Memory B cell (primary cell): ENCODE measurements around the gene THBS4.
"Not testable (repeated sequence)": the region's sequence is repeated elsewhere in the genome, so short reads cannot be mapped to it uniquely, and the experiment has no call there.

Experiments used
- ATAC-seq: fragments of 150-1000 bp; cut with Tn5 transposase; 2 replicates; pipeline ENCODE4 v1.10.0; 2021; ENCODE audit warnings: low read depth, mild to moderate bottlenecking, moderate library complexity
- DNase-seq, 2 donors: peaks; one replicate each; pipeline ENCODE4 v3.0.0; 2022; ENCODE audit warnings: low spot score in 2 of 2
- H3K27ac Mint-ChIP-seq: one replicate; pipeline ENCODE4 v1.8.0; 2022; ENCODE audit warnings: mild to moderate bottlenecking, moderate library complexity, mixed read lengths
- H3K27me3 Mint-ChIP-seq: one replicate; pipeline ENCODE4 v1.8.0; 2022; ENCODE audit warnings: mixed read lengths
- H3K36me3 Mint-ChIP-seq: one replicate; pipeline ENCODE4 v1.8.0; 2022; ENCODE audit warnings: mild to moderate bottlenecking, mixed read lengths
- H3K4me1 Mint-ChIP-seq: one replicate; pipeline ENCODE4 v1.8.0; 2022; ENCODE audit warnings: mixed read lengths
- H3K4me3 Mint-ChIP-seq: one replicate; pipeline ENCODE4 v1.8.0; 2022; ENCODE audit warnings: mild to moderate bottlenecking, moderate library complexity, mixed read lengths
- H3K9me3 Mint-ChIP-seq: one replicate; pipeline ENCODE4 v1.8.0; 2022; ENCODE audit warnings: mixed read lengths

THBS4 gene

DNA sequence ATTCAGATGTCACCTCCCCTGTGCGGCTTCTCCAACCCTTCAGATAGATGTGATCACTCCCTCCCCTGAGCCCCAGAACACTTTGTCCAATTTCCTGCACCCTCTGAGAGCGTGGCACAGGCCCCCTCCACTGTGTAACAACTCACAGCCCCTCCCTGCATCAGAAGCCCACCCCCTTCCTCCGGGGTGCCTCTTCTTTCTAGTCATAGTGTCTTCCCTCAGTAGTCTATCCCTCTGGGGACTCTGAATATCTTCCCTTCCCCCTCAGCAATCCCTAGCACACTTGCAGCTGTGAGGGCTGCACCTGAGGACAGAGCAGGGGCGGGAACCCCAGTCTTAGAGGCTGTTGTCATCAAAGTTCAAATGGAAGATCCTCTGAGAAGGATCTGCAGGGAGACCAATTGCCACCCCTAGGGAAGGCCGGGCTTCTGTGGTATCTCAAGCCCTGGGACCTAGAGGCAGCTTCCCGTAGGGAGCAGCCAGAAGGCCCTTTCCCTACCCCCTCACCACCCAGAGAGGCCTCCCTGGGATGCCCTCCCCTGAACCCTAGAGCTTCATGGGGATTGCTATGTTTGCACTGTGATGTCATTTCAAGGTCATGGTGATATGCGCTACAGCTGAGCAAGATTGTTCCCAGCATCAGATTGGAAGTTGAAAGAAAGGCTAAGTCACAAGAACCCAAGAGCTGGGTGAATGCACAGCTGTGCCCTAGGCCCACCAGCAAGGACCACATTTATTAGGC, 70.7 kb downstream of the THBS4 start:
- DNase-seq (no peak), ATAC-seq (no peak)
- H3K4me1 Mint-ChIP-seq, result peaks cover 7% of the 10 kb centered on the region
- H3K4me3 Mint-ChIP-seq, result no peak overlapping the region
- no peaks in the 10 kb centered on the region for H3K36me3 Mint-ChIP-seq
- H3K27ac Mint-ChIP-seq, result no peak overlapping the region
- H3K9me3 Mint-ChIP-seq, result no peaks in the 10 kb centered on the region
- peaks cover 6% of the 10 kb centered on the region for H3K27me3 Mint-ChIP-seq

DNA sequence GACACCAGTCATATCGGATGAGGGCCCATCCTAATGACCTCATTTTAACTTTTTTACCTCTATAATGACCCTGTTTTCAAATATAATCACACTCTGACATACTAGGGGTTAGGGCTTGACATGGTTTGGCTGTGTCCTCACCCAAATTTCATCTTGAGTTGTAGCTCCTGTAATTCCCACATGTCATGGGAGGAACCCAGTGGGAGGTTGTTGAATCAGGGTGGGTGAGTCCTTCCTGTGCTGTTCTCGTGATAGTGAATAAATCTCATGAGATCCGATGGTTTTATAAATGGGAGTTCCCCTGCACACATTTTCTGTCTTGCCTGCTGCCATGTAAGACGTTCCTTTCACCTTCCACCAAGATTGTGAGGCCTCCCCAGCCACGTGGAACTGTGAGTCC, 71.8 kb downstream of the THBS4 start:
- Mint-ChIP-seq H3K4me1 (peaks cover 7% of the 10 kb centered on the region), H3K9me3 (no peaks in the 10 kb centered on the region), H3K4me3 (no peak overlapping the region), H3K27ac (no peak overlapping the region), H3K36me3 (no peaks in the 10 kb centered on the region), H3K27me3 (peaks cover 6% of the 10 kb centered on the region)
- ATAC-seq (no peak), DNase-seq (no peak)

DNA sequence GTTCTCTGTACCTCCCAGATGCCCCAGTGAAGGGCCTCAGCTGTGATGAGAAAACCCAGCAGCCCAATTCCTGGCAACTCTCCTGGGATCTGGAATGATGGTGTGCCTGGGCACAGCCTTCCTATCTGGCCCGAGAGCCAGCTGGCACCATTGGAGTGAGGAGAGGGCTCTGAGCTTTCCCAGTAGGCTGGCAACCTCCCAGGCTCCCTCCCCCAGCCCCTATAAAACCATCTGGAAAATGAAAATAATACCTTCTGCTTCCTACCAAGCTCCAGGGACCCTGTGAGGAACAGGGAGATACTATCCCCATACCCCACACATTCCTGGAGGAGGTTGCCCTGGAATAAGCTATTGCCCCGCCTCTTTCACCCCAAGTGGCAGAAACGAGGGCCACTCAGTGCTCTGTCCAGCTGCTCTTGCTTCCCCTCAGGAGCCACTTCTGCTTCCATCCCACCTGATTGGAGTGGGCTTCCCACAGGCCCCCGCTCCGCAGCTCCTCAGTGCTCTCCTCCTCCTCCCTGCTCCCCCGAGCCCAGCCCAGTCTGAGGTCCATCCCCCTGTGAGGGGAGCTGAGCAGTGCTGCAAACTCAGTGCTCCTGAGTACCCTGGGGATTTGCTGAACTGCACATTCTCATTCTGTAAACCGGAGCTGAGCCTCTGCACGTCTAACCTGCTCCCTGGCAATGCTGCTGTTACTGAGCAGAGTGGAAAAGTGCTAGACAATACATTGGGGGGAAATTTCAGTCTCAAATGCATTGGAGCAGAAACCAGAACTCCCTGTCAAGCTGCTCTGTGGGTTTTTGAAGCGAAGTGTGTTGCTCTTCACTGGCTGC, 74.7 kb downstream of the THBS4 start:
- Mint-ChIP-seq H3K9me3 (peaks cover 6% of the 10 kb centered on the region), H3K36me3 (peaks cover 6% of the 10 kb centered on the region), H3K4me3 (no peak overlapping the region), H3K4me1 (peaks cover 7% of the 10 kb centered on the region), H3K27me3 (peaks cover 6% of the 10 kb centered on the region), H3K27ac (peak overlapping the region; percentile 60)
- no peak for ATAC-seq
- no peak for DNase-seq

DNA sequence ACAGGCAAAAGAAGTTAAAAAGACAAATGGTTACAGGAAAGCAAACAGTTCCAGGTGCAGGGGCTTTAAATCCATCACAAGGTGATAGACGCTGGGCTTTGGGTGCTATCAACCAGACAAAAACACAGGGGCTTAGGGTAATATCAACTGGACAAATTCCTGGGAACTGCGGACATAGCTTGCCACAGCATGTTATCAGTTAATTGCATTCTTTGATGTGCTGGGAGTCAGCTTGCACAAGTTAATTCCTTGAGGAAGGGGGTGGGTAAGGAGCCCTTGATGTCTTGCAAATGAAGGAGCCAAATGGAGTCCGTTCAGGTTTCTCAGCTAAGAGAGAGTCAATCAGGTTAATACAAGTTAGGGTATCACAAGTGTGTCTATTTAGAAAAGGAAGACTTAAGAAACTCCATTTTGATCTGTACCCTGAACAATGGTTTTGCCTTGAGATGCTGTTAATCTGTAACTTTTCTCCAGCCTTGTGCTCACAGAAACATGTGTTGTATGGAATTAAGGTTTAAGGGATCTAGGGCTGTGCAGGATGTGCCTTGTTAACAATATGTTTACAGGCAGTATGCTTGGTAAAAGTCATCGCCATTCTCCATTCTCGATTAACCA, 76.3 kb downstream of the THBS4 start:
- not testable (repeated sequence) for H3K9me3 Mint-ChIP-seq, H3K27me3 Mint-ChIP-seq, H3K36me3 Mint-ChIP-seq, DNase-seq, H3K4me3 Mint-ChIP-seq, H3K4me1 Mint-ChIP-seq, H3K27ac Mint-ChIP-seq, ATAC-seq

DNA sequence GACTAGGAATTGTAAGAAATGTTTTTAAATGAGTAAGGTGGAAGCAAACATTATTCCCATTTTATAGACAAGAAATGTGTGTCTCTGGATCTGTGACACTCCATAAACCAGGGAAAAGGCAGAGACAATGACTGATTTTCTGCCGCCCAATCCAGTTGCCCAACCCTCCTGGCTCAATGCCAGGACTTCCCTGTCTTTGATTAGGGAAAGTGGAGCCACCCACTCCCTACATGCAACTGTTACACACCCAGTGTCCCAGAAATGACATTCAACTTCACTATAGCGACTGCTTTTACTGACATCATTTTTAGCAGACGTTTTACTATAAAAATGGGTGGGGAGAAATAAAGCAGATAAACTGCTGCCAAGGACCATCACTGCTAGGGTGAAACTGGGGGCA, 79.7 kb downstream of the THBS4 start:
- H3K27ac Mint-ChIP-seq, result no peak overlapping the region
- peaks cover 7% of the 10 kb centered on the region for H3K9me3 Mint-ChIP-seq
- peaks cover 2% of the 10 kb centered on the region for H3K27me3 Mint-ChIP-seq
- peaks cover 5% of the 10 kb centered on the region for H3K4me1 Mint-ChIP-seq
- DNase-seq, result no peak
- H3K36me3 Mint-ChIP-seq, result peaks cover 6% of the 10 kb centered on the region
- no peak overlapping the region for H3K4me3 Mint-ChIP-seq
- no peak for ATAC-seq

DNA sequence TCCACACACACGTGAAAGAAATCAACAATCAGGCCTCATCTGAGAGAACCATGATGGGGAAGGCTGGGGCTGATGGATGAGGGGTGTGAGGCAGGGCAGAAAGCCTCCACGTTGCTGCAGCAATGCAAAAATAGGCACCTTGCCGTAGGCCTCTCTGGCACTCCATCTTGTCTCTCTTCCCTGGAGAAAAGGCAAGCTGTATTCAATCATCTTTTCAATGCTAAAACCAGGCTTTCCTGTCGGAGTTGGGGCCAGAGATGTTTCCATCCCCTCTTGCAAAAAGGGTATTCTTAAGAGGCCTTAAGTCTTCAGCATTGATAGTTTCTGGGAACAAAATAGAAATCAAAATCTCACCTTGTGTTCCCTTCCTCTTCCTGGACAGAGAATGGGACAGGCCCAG, 80.9 kb downstream of the THBS4 start:
- Mint-ChIP-seq H3K9me3 (peaks cover 7% of the 10 kb centered on the region), H3K4me1 (no peaks in the 10 kb centered on the region), H3K27me3 (no peaks in the 10 kb centered on the region), H3K36me3 (peaks cover 6% of the 10 kb centered on the region), H3K4me3 (no peak overlapping the region), H3K27ac (no peak overlapping the region)
- no peak for ATAC-seq
- DNase-seq, result no peak

DNA sequence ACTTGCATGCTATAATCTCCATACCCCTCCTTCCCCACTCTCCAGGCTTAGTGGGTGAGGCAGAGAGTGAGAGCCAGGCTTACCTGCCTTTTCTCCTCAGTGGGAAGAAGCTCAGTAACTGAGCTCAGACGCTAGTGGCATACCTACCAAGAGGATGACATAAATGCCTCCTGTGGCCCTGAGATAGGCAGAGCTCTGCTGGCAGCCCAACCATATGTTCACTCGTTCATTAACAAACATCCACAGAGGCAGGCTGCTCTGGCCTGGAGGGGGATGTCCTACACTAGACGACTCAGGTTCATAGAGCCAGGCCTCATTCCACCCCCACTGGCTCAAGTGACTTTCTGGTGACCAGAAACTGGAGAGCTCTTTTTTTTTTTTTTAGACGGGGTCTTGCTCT, 81.3 kb downstream of the THBS4 start:
- Mint-ChIP-seq H3K4me1 (no peaks in the 10 kb centered on the region), H3K36me3 (peaks cover 6% of the 10 kb centered on the region), H3K27me3 (no peaks in the 10 kb centered on the region), H3K27ac (no peak overlapping the region), H3K9me3 (peaks cover 7% of the 10 kb centered on the region), H3K4me3 (no peak overlapping the region)
- DNase-seq (no peak), ATAC-seq (no peak)

DNA sequence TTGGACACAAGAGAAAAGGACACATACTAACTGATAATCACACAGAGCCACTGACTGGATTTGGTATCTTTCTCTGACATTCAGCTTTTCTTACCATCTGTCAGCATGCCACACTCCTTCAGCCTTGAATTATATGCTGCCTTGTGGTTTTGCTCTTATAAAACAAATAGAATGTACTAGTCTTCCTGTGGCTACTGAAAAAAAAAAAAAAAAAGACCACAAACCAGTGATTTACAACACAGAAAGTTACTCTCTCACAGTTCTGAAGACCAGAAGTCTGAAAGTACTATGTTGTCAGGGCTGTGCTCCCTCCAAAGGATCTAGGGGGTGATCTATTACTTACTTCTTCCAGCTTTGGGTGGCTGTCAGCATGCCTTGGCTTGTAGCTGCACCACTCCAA, 82.3 kb downstream of the THBS4 start:
- no peak overlapping the region for H3K27ac Mint-ChIP-seq
- H3K4me3 Mint-ChIP-seq, result no peak overlapping the region
- no peaks in the 10 kb centered on the region for H3K27me3 Mint-ChIP-seq
- peaks cover 2% of the 10 kb centered on the region for H3K4me1 Mint-ChIP-seq
- no peak for ATAC-seq
- H3K9me3 Mint-ChIP-seq, result peaks cover 7% of the 10 kb centered on the region
- DNase-seq, result no peak
- peaks cover 6% of the 10 kb centered on the region for H3K36me3 Mint-ChIP-seq

DNA sequence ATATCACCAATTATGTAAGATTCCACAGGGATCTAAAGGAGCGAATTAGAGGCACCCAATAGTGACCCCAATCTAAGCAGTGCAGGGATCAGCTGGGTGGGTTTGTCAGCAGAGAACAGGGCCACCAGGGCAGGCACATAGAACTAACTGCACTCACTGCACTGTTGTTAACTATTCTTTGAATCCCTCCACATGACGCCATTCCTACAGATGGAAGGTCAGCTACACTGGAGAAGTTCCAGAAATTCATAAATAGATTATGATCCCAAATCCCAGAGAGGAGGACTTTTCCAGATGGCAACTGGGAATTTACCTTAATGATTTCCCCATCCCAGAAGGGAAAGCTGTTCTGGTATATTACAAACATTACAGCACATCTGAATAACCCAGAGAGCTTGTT, 84.2 kb downstream of the THBS4 start:
- no peak overlapping the region for H3K27ac Mint-ChIP-seq
- H3K9me3 Mint-ChIP-seq, result peaks cover 1% of the 10 kb centered on the region
- H3K36me3 Mint-ChIP-seq, result no peaks in the 10 kb centered on the region
- ATAC-seq (no peak), DNase-seq (no peak)
- no peak overlapping the region for H3K4me3 Mint-ChIP-seq
- peaks cover 3% of the 10 kb centered on the region for H3K4me1 Mint-ChIP-seq
- H3K27me3 Mint-ChIP-seq, result no peaks in the 10 kb centered on the region

DNA sequence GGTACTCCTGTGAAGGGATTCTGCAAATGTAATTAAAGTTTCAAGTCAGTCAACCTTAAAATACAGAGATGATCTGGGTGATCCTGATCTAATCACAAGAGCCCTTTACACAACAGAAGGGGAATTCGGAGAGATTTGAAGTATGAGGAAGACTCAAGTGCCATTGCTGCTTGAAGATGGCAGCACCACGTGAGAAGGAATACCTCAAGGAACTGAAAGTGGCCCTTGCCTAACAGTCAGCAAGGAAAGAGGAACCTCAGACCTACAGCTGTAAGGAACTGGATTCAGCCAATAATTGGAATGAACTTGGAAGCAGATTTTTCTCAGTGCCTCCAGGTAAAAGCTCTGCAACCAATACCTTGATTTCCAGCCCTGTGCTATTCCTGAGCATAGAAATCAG, 87.4 kb downstream of the THBS4 start:
- DNase-seq (no peak), ATAC-seq (no peak)
- Mint-ChIP-seq H3K36me3 (no peaks in the 10 kb centered on the region), H3K4me3 (no peak overlapping the region), H3K4me1 (peaks cover 17% of the 10 kb centered on the region), H3K27ac (no peak overlapping the region), H3K9me3 (peaks cover 4% of the 10 kb centered on the region), H3K27me3 (no peaks in the 10 kb centered on the region)

DNA sequence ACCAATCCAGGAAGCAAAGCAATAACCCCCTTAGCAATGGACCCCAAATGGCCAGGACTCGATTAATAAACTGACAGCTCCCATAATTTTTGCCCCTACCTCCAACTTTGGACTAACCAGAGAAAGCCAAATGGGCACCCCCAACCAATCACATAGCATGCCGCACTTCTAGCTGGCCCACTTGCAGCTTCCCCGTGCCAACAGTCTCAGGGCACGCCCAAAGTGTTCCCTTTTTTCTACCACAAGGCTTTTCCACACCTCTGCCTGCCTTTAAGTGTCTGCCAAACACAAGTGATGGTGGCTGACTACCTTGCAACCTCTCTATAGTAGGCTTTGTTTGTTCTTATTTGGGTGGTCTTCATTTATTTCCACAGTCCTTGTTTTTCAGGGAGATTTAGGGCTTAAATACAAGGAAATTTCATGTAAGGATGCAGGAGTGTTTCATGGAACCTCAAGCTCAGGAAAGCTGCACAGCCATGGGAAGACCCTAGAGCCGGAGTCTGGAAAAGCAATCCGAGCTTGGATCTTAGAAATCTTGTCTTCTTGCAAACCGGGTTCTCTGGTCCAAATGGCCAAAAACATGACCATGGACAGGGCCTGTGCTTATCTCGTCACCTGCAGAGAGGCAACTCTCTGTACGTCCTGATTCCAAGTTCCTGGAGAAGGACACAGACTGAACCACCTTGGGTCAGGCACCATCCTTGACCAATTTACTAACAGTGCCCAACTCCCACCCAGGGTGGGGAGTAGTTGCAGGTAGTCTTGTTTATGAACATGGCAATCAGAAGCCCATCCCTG, 89.2 kb downstream of the THBS4 start:
- Mint-ChIP-seq H3K4me3 (no peak overlapping the region), H3K4me1 (peaks cover 17% of the 10 kb centered on the region), H3K27ac (no peak overlapping the region)

DNA sequence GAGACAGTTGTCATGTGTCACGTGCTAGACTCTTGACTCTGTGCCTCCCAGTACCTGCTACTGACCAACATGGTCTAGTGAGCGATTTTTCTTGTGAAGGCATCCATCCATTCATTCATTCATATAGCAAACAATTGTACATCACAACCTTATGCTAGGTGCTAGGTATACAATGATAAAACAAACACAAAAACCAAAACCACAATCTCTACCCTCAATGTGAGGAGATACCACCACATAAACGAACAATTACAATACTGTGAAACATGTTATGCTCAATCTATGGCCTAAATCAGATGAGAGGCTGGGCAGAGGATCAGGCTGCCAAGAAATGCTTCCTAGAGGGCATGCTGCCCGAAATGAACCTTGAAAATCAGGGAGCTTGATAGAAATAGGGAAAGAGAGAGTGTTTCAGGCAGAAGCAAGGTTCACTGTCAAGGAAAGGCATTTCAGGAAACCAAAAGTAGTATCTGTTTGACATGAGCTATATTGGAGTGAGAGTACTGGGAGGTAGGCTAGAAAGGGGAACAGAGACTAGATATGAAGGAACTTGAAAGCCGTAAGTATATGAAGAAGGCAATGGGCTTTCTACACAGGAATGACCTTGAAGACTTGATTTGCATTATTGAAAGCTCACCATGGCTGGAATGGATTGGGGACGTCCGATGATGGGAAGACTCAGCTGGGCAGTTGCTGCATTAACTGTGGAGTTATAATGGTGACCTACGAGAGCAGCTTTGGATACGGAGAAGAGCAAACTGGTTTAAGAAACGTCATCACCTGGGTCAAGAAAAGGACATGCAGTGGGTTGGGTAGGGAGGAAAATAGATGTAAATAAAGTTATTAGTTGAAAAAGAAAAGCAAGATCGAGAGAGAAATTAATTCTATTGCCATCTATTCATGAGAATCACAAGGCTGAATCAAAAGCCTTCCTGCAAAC, 90.1 kb downstream of the THBS4 start:
- Mint-ChIP-seq H3K9me3 (peaks cover 4% of the 10 kb centered on the region), H3K27me3 (no peaks in the 10 kb centered on the region), H3K4me1 (peaks cover 17% of the 10 kb centered on the region), H3K36me3 (no peaks in the 10 kb centered on the region), H3K4me3 (peak overlapping the region; percentile 72), H3K27ac (peak overlapping the region; percentile 49)
- DNase-seq, result peak in 1 of 2 donors; percentile 25
- ATAC-seq, result peak; percentile 95

More for the DNA sequence above, 89.2 kb downstream of the THBS4 start:
- ATAC-seq (no peak), DNase-seq (no peak)
- Mint-ChIP-seq H3K27me3 (no peaks in the 10 kb centered on the region), H3K36me3 (no peaks in the 10 kb centered on the region), H3K9me3 (peaks cover 4% of the 10 kb centered on the region)

DNA sequence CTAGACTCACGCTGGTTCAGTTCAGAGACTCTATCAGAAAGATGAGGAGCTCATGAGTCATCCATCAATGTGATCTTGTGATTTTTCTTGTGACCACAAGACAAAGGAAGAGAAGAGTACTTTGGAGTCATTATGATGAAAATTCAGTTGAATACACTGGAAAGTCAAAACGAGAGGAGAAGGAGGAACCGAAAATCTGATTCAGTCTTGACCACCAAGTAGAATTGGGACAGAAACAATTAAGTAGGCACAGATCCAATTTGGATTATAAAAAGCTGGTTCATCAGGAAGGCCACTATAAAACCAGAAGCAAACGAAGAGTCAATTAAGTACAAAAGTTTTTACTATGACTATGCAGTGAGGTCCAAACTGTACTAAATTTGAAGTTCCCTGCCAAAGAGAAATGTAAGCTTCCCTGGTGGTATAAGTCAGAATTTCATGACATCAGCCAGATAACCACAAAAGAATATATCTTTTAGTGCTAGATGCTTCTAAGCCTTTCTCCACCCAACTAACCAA, 90.9 kb downstream of the THBS4 start:
- DNase-seq (no peak), ATAC-seq (peak; percentile 31)
- H3K27ac Mint-ChIP-seq, result peak overlapping the region; percentile 49
- H3K9me3 Mint-ChIP-seq, result peaks cover 9% of the 10 kb centered on the region
- no peak overlapping the region for H3K4me3 Mint-ChIP-seq
- H3K27me3 Mint-ChIP-seq, result no peaks in the 10 kb centered on the region
- peaks cover 17% of the 10 kb centered on the region for H3K4me1 Mint-ChIP-seq
- H3K36me3 Mint-ChIP-seq, result no peaks in the 10 kb centered on the region
